Fibroblast of skin of scalp (primary cell): ENCODE data around the gene PTGES3.
"Not testable (repeated sequence)": the region's sequence is repeated elsewhere in the genome, so short reads cannot be mapped to it uniquely, and the experiment has no call there.

ENCODE experiments used
- DNase-seq: peaks from one replicate; pipeline ENCODE4 v3.0.0-alpha.2; 2013

Gene PTGES3

DNA sequence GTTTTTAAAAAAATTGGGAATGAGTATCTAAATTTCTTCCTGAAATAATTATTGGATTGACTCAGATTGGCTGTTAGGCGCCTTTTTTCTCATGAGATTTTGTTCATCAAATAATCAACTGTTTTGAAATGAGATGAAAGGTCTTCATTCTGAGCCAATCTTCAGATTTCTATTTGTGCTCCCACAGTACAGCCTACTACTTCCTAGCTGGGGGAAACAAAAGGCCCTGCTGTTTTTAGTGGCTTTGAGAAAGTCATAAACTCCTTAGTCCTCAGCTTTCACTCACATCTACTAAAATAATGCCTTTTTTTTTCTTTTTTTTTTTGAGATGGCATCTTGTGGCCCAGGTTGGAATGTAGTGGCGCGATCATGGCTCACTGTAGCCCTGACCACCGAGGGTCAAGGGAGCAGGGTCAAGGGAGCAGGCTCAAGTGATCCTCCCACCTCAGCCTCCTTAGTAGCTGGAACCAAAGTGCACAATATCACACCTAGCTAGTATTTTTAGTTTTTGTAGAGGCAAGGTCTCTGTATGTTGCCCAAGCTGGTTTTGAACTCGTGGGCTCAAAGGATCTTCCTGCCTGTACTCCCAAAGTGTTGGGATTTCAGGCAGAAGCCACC, 21.8 kb upstream of the PTGES3 start:
- DNase-seq = no peak

- not testable (repeated sequence) for DNase-seq
These were observed 16.4 kb upstream of the PTGES3 start for GRCh38 chr12:56704522-56704921.

GRCh38 chr12:56699020-56699661, 11.1 kb upstream of the PTGES3 start:
- no peak for DNase-seq

- peak; percentile 35 for DNase-seq
These were observed 7.4 kb upstream of the PTGES3 start for GRCh38 chr12:56695327-56696101.

DNA sequence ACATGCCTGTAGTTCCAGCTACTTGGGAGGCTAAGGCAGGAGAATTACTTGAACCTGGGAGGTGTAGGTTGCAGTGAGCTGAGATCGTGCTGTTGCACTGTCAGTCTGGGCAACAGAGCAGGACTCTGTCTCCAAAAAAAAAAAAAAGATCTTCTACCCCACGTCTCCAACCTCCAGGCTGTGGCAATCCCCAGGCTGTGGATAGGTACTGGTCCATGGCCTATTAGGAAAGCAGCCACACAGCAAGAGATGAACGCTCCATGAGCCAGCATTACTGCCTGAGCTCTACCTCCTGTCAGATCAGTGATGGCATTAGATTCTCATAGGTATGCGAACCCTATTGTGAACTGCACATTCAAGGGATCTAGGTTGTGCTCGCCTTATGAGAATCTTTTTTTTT, 6.1 kb upstream of the PTGES3 start:
- DNase-seq = no peak

GRCh38 chr12:56688846-56689109, 694 bp upstream of the PTGES3 start:
- DNase-seq = no peak

DNA sequence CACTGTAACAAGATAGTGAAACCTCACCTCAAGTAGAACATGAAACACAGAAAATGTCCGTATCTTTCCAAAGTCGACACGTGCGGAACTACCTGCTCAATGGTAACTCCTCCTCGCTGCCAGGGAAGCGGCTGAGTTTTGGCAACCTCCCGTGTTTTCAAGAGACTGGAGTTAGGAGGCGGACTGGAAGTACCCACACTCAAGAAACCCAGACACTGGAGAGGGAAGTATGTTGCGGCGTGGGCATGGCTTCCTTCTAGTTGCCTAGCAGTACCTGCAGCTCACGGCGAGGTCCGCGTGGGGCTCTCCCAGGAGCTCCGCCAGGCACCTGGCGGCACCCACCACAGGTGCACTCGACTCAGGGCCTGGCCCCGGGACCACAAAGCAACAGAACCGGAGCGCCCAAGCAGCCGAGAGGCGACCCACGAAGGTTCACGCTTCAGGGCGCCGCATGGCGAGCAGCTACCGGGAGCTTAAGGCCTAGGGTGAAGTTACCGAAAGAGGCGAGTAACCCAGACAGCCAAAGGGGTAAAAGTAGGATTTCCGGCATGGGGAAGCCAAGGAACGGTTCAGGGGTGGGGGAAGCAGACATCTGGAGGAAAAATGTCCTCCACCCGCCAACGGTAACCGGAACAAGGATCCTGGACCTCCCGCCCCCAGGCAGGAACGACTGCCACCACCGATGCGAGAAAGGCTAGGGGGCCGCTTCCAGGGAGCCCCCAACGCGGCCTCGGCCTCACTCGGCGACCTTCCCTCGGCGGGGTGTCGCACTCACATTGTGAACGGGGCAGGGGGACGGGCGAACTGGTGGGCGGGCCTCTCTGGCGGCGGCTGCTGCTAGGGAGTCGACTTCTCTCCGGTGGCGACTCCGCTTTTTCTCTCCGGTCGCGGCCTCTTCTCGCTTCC, 608 bp downstream of the PTGES3 start:
- no peak for DNase-seq

GRCh38 chr12:56684745-56685359, 3.2 kb downstream of the PTGES3 start:
- DNase-seq = no peak

DNA sequence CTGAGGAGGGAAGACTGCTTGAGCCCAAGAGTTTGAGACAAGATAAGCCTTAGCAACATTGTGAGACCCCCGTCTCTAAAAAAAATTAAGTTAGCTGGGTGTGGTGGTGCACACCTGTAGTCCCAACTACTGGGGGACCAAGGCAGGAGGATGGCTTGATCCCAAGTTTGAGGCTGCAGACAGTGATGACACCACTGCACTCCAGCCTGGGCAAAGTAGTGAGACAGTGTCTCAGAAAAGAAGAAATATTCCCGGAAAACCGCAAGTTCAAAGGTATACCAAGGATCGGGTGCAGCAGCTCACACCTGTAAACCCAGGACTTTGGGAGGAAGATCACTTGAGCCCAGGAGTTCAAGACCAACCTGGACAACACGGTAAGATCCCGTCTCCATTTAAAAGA, 5.8 kb downstream of the PTGES3 start:
- DNase-seq = no peak

DNA sequence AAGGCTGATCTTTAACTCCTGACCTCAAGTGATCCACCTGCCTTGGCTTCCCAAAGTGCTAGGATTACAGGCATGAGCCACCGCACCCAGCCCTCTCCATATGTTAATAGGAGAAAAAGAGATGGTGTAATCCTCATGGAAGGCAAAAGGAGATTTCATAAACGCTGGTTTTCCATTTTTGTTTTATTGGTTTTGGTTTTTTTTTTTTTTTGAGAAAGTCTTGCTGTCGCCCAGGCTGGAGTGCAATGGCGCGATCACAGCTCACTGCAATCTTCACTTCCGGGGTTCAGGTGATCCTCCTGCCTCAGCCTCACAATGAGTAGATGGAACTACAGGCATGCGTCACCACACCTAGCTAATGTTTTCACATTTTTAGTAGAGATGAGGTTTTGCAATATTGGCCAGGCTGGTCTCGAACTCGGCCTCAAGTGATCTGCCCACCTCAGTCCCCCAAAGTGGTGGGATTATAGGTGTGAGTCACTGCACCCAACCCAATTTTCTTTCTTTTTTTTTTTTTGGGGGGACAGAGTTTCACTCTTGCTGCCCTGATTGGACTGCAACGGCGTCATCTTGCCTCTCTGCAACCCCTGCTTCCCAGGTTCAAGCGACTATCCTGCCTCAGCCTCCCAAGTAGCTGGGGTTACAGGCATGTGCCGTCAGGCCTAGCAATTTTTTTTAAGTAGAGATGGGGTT, 8.1 kb downstream of the PTGES3 start:
- no peak for DNase-seq

DNA sequence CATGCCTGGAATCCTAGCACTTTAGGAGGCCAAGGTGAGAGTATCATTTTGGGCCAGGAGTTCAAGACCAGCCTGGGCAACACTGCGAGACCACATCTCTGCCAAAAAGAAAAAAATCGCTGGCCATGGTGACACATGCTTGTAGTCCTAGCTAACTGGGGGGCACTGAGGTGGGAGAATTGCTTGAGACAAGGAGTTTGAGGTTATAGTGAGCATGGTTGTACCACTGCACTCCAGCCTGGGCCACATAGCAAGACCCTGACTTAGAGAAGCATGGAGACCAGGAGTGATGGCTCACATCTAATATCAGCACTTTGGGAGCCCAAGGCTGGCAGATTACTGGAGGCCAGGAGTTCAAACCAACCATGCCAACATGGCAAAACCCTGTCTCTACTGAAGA, 9.2 kb downstream of the PTGES3 start:
- no peak for DNase-seq

DNA sequence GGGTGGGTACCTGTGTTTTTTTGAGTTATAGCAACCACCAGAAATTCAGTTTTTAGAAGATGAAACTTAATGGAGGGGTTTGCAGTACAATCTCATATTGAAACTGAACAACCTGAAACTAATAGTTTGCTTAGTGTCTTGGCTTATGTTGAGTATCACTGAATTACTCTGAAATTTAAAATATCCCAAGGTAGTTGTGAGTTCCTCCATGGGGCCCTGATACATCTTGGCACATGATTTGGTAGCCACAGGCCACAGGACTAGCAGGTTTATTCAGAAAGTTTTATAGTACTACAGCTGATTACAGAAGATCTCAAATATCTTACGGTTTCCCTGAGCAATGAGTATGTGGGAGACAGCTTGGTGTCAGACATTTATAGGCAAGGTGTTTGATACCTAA, 10.4 kb downstream of the PTGES3 start:
- no peak for DNase-seq

- no peak for DNase-seq
These were observed 11.1 kb downstream of the PTGES3 start for GRCh38 chr12:56676851-56677580.

- no peak for DNase-seq
These were observed 16.5 kb downstream of the PTGES3 start for GRCh38 chr12:56671608-56672007.

DNA sequence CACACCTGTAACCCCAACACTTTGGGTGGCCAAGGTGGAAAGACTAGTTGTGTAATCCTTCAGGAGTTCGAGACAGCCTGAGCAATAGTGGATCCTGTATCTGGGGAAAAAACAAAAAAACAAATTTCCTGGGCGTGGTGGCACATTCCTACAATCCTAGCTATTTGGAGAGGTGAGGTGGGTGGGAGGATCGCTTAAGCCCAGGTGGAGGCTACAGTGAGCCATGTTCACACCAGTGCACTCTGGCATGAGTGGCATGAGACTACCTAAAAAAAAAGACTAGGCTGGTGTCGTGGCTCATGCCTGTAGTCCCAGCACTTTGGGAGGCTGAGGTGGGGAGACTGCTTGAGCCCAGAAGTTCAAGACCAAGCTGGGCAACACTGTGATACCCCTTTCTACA, 17.2 kb downstream of the PTGES3 start:
- DNase-seq = no peak

DNA sequence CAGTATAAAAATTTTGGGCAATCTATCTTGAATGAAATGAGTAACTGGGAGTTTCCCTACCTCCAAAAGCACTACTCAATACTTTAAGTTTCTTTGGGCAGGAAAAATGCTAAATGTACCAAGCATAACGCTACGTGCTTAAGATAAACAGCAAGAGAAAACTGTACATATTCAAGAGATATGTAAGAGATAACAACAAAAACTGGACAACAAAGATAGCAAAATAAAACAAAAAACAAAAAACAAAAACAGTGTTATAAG, 20.0 kb downstream of the PTGES3 start:
- DNase-seq = no peak

- DNase-seq = no peak
These were observed 26.0 kb downstream of the PTGES3 start for GRCh38 chr12:56661979-56662638.

- no peak for DNase-seq
These were observed 26.5 kb downstream of the PTGES3 start for GRCh38 chr12:56661560-56661959.

GRCh38 chr12:56658921-56659320, 29.2 kb downstream of the PTGES3 start:
- DNase-seq = no peak

GRCh38 chr12:56657416-56658379, 30.4 kb downstream of the PTGES3 start:
- DNase-seq = no peak
